HEK293T (cell line): Measurements from ENCODE around the gene ABCC8.

Experiments used
- CTCF ChIA-PET: fragments of 350-600 bp; formaldehyde crosslinking; extraction: SDS; loops from one replicate; lab custom pipeline; 2021; ENCODE audit warnings: antibody characterized with exemption, inconsistent platforms; lab: Yijun Ruan, JAX
- POLR2A ChIA-PET: fragments of 350-600 bp; formaldehyde crosslinking; extraction: SDS; loops from one replicate; lab custom pipeline; 2020; ENCODE audit warnings: antibody characterized with exemption, inconsistent platforms; lab: Yijun Ruan, JAX
- DNase-seq: peaks from one replicate; pipeline ENCODE4 v3.0.0; 2012; ENCODE audit warnings: mixed read lengths; ENCODE audit errors: extremely low spot score
- ARNT ChIP-seq: fragments of 450-650 bp; IDR thresholded peaks from 2 replicates; pipeline ENCODE4 v1.6.1; 2017; ENCODE audit warnings: mild to moderate bottlenecking
- BHLHE40 ChIP-seq: fragments of 450-650 bp; IDR thresholded peaks from 2 replicates; pipeline ENCODE4 v1.6.1; 2016; ENCODE audit warnings: mild to moderate bottlenecking, moderate library complexity, borderline replicate concordance
- CTBP1 ChIP-seq: fragments of 450-650 bp; IDR thresholded peaks from 2 replicates; pipeline ENCODE4 v1.6.1; 2016; ENCODE audit warnings: borderline replicate concordance
- ELF4 ChIP-seq: fragments of 450-650 bp; IDR thresholded peaks from 2 replicates; pipeline ENCODE4 v1.6.1; 2017; ENCODE audit warnings: antibody characterized with exemption
- FOXA1 ChIP-seq: fragments of 450-650 bp; IDR thresholded peaks from 2 replicates; pipeline ENCODE4 v1.6.1; 2016; ENCODE audit warnings: mild to moderate bottlenecking
- FOXK2 ChIP-seq: fragments of 450-650 bp; IDR thresholded peaks from 2 replicates; pipeline ENCODE4 v1.6.1; 2016; ENCODE audit warnings: mild to moderate bottlenecking
- FOXM1 ChIP-seq: fragments of 450-650 bp; IDR thresholded peaks from 2 replicates; pipeline ENCODE4 v1.6.1; 2017; ENCODE audit warnings: mild to moderate bottlenecking, borderline replicate concordance
- HDGF ChIP-seq: fragments of 450-650 bp; IDR thresholded peaks from 2 replicates; pipeline ENCODE4 v1.6.1; 2017; ENCODE audit warnings: antibody characterized with exemption, borderline replicate concordance
- L3MBTL2 ChIP-seq: fragments of 450-650 bp; conservative IDR thresholded peaks from 2 replicates; pipeline ENCODE4 v1.6.1; 2016; ENCODE audit warnings: mild to moderate bottlenecking
- LEF1 ChIP-seq: fragments of 450-650 bp; IDR thresholded peaks from 2 replicates; pipeline ENCODE4 v1.6.1; 2017; ENCODE audit warnings: mild to moderate bottlenecking, borderline replicate concordance
- NFRKB ChIP-seq: fragments of 450-650 bp; IDR thresholded peaks from 2 replicates; pipeline ENCODE4 v1.6.1; 2016; ENCODE audit warnings: mild to moderate bottlenecking, moderate library complexity
- PKNOX1 ChIP-seq: fragments of 450-650 bp; IDR thresholded peaks from 2 replicates; pipeline ENCODE4 v1.6.1; 2016
- SP1 ChIP-seq: fragments of 450-650 bp; IDR thresholded peaks from 2 replicates; pipeline ENCODE4 v1.6.1; 2017
- SUZ12 ChIP-seq: fragments of 450-650 bp; IDR thresholded peaks from 2 replicates; pipeline ENCODE4 v1.6.1; 2016; ENCODE audit warnings: mild to moderate bottlenecking
- TARDBP ChIP-seq: fragments of 450-650 bp; IDR thresholded peaks from 2 replicates; pipeline ENCODE4 v1.6.1; 2016
- ZNF384 ChIP-seq: fragments of 450-650 bp; IDR thresholded peaks from 2 replicates; pipeline ENCODE4 v1.6.1; 2016

ABCC8 gene

GRCh38 chr11:17521106-17521900 is 44.7 kb upstream of the ABCC8 start:
- POLR2A ChIA-PET = no interaction called here
- no peak for DNase-seq
- TF ChIP-seq NFRKB (no peak), SUZ12 (no peak), FOXK2 (no peak), BHLHE40 (no peak), SP1 (no peak), ELF4 (no peak), TARDBP (no peak), PKNOX1 (no peak)
- CTCF ChIA-PET = interaction anchor here (0.6 to 0.7 kb wide), 2 partner anchors 13 to 291 kb away, joined by 3 to 6 read pairs; no protein-coding TSS in a partner anchor

GRCh38 chr11:17519061-17519885 is 42.6 kb upstream of the ABCC8 start:
- ChIA-PET CTCF (interaction anchor here (4.9 kb wide), 1 partner anchor 9 kb away, joined by 41 read pairs; no protein-coding TSS in a partner anchor), POLR2A (no interaction called here)
- no peak for TF ChIP-seq SP1
- TF ChIP-seq BHLHE40 = no peak
- no peak for TF ChIP-seq ZNF384
- TF ChIP-seq CTBP1 = no peak
- TF ChIP-seq NFRKB = no peak
- no peak for TF ChIP-seq ELF4
- TF ChIP-seq FOXA1 = no peak
- no peak for TF ChIP-seq PKNOX1
- TF ChIP-seq SUZ12 = no peak
- TF ChIP-seq FOXM1 = no peak
- no peak for DNase-seq

- DNase-seq = no peak
- TF ChIP-seq L3MBTL2 = no peak
- TF ChIP-seq FOXM1 = no peak
- TF ChIP-seq CTBP1 = no peak
- no peak for TF ChIP-seq LEF1
- no peak for TF ChIP-seq PKNOX1
- TF ChIP-seq ZNF384 = no peak
- no peak for TF ChIP-seq BHLHE40
- no peak for TF ChIP-seq SP1
- no peak for TF ChIP-seq HDGF
- no peak for TF ChIP-seq FOXA1
- TF ChIP-seq ARNT = no peak
- no peak for TF ChIP-seq TARDBP
- TF ChIP-seq SUZ12 = no peak
- no peak for TF ChIP-seq ELF4
- TF ChIP-seq NFRKB = no peak
- no peak for TF ChIP-seq FOXK2
- POLR2A ChIA-PET = no interaction called here
- CTCF ChIA-PET = interaction anchor here (0.7 to 4.9 kb wide), 2 partner anchors 10 to 1700 kb away, joined by 3 to 41 read pairs; no protein-coding TSS in a partner anchor
Measured at GRCh38 chr11:17518366-17518765, 41.7 kb upstream of the ABCC8 start.

- TF ChIP-seq ARNT (no peak), HDGF (no peak), FOXK2 (no peak), ZNF384 (no peak), FOXA1 (no peak), CTBP1 (no peak), SUZ12 (no peak), TARDBP (no peak), NFRKB (no peak), SP1 (no peak), BHLHE40 (no peak), LEF1 (no peak), FOXM1 (no peak), PKNOX1 (no peak), ELF4 (no peak), L3MBTL2 (no peak)
- DNase-seq = no peak
- CTCF ChIA-PET = interaction anchor here (1.0 to 4.9 kb wide), 2 partner anchors 11 to 41 kb away, joined by 3 to 41 read pairs; no protein-coding TSS in a partner anchor
- POLR2A ChIA-PET = no interaction called here
Measured at GRCh38 chr11:17517186-17517585, 40.5 kb upstream of the ABCC8 start.

GRCh38 chr11:17516551-17517150 is 40.0 kb upstream of the ABCC8 start:
- DNase-seq = no peak
- no peak for TF ChIP-seq FOXM1
- TF ChIP-seq SP1 = no peak
- TF ChIP-seq LEF1 = no peak
- no peak for TF ChIP-seq ARNT
- TF ChIP-seq L3MBTL2 = no peak
- TF ChIP-seq CTBP1 = no peak
- TF ChIP-seq TARDBP = no peak
- no peak for TF ChIP-seq FOXA1
- POLR2A ChIA-PET = interaction anchor here (0.7 kb wide), 1 partner anchor 9 kb away, joined by 3 read pairs; no protein-coding TSS in a partner anchor
- CTCF ChIA-PET = interaction anchor here (1.0 to 4.9 kb wide), 2 partner anchors 11 to 41 kb away, joined by 3 to 41 read pairs; no protein-coding TSS in a partner anchor
